ENCODE results near the gene OTOG. TPM values are rescaled to one million over a fixed set of nuclear protein-coding genes. Genes with fewer than 3 reads are reported as not detected.
A peak's percentile ranks its signal among the peaks of the same experiment; 100 is the strongest.

The OTOG gene
- total RNA-seq, 2 experiments from 2014 or later = not detected

GRCh38 chr11:17594686-17595192 is 47.7 kb downstream of the OTOG start:
- Mint-ChIP-seq H3K9me3 (no peaks in the 10 kb centered on the region), H3K36me3 (ENCODE audit: low read depth) (no peaks in the 10 kb centered on the region), H3K4me1 (no peaks in the 10 kb centered on the region), H3K27ac (no peak overlapping the region), H3K4me3 (no peak overlapping the region), H3K27me3 (no peaks in the 10 kb centered on the region)
- no peak for DNase-seq
- ChIA-PET CTCF (no interaction called here), POLR2A (no interaction called here)

- POLR2A ChIA-PET = no interaction called here
- CTCF ChIA-PET = no interaction called here
- H3K36me3 Mint-ChIP-seq (ENCODE audit: low read depth) = no peaks in the 10 kb centered on the region
These were observed 48.7 kb downstream of the OTOG start for GRCh38 chr11:17595526-17596309.

GRCh38 chr11:17596310-17596669 is 49.2 kb downstream of the OTOG start:
- H3K4me3 Mint-ChIP-seq = no peak overlapping the region
- ChIA-PET CTCF (interaction anchor here (1.1 kb wide), 1 partner anchor 134 kb away, joined by 3 read pairs; no protein-coding TSS in a partner anchor), POLR2A (no interaction called here)
- no peaks in the 10 kb centered on the region for H3K36me3 Mint-ChIP-seq (ENCODE audit: low read depth)
- no peaks in the 10 kb centered on the region for H3K27me3 Mint-ChIP-seq
- H3K9me3 Mint-ChIP-seq = no peaks in the 10 kb centered on the region
- no peak for DNase-seq
- no peaks in the 10 kb centered on the region for H3K4me1 Mint-ChIP-seq
- no peak overlapping the region for H3K27ac Mint-ChIP-seq

More at GRCh38 chr11:17595526-17596309, 48.7 kb downstream of the OTOG start:
- no peaks in the 10 kb centered on the region for H3K4me1 Mint-ChIP-seq
- H3K9me3 Mint-ChIP-seq = no peaks in the 10 kb centered on the region
- DNase-seq = no peak
- no peak overlapping the region for H3K27ac Mint-ChIP-seq
- no peak overlapping the region for H3K4me3 Mint-ChIP-seq
- no peaks in the 10 kb centered on the region for H3K27me3 Mint-ChIP-seq

GRCh38 chr11:17596711-17597110 is 49.7 kb downstream of the OTOG start:
- Mint-ChIP-seq H3K9me3 (no peaks in the 10 kb centered on the region), H3K36me3 (ENCODE audit: low read depth) (no peaks in the 10 kb centered on the region), H3K4me3 (no peak overlapping the region), H3K4me1 (no peaks in the 10 kb centered on the region), H3K27ac (no peak overlapping the region), H3K27me3 (no peaks in the 10 kb centered on the region)
- ChIA-PET CTCF (interaction anchor here (1.1 kb wide), 1 partner anchor 134 kb away, joined by 3 read pairs; no protein-coding TSS in a partner anchor), POLR2A (no interaction called here)
- no peak for DNase-seq

GRCh38 chr11:17597770-17598169 is 50.7 kb downstream of the OTOG start:
- ChIA-PET POLR2A (no interaction called here), CTCF (no interaction called here)
- Mint-ChIP-seq H3K27ac (no peak overlapping the region), H3K4me1 (no peaks in the 10 kb centered on the region), H3K27me3 (no peaks in the 10 kb centered on the region), H3K36me3 (ENCODE audit: low read depth) (no peaks in the 10 kb centered on the region), H3K9me3 (no peaks in the 10 kb centered on the region), H3K4me3 (no peak overlapping the region)
- DNase-seq = peak; percentile 1

- Mint-ChIP-seq H3K4me1 (no peaks in the 10 kb centered on the region), H3K27me3 (no peaks in the 10 kb centered on the region), H3K36me3 (ENCODE audit: low read depth) (no peaks in the 10 kb centered on the region), H3K9me3 (no peaks in the 10 kb centered on the region), H3K4me3 (no peak overlapping the region), H3K27ac (no peak overlapping the region)
- POLR2A ChIA-PET = no interaction called here
- CTCF ChIA-PET = interaction anchor here (1.1 to 1.6 kb wide), 3 partner anchors 52 to 380 kb away, joined by 3 to 5 read pairs (median 4); no protein-coding TSS in a partner anchor
- peak; percentile 72 for DNase-seq
These were observed 51.8 kb downstream of the OTOG start for GRCh38 chr11:17598700-17599459.

GRCh38 chr11:17599460-17599925 is 52.4 kb downstream of the OTOG start:
- ChIA-PET CTCF (interaction anchor here (1.1 to 1.6 kb wide), 3 partner anchors 52 to 379 kb away, joined by 3 to 5 read pairs (median 4); no protein-coding TSS in a partner anchor), POLR2A (no interaction called here)
- Mint-ChIP-seq H3K27me3 (no peaks in the 10 kb centered on the region), H3K36me3 (ENCODE audit: low read depth) (no peaks in the 10 kb centered on the region), H3K4me1 (no peaks in the 10 kb centered on the region), H3K27ac (no peak overlapping the region), H3K4me3 (no peak overlapping the region), H3K9me3 (no peaks in the 10 kb centered on the region)
- DNase-seq = peak; percentile 3

GRCh38 chr11:17600316-17601255 is 53.5 kb downstream of the OTOG start:
- ChIA-PET CTCF (interaction anchor here (1.0 to 1.6 kb wide), 2 partner anchors 24 to 51 kb away, joined by 3 read pairs; no protein-coding TSS in a partner anchor), POLR2A (no interaction called here)
- Mint-ChIP-seq H3K4me1 (no peaks in the 10 kb centered on the region), H3K36me3 (ENCODE audit: low read depth) (no peaks in the 10 kb centered on the region), H3K27ac (no peak overlapping the region), H3K9me3 (no peaks in the 10 kb centered on the region), H3K27me3 (no peaks in the 10 kb centered on the region), H3K4me3 (no peak overlapping the region)
- peak; percentile 3 for DNase-seq

- Mint-ChIP-seq H3K36me3 (ENCODE audit: low read depth) (no peaks in the 10 kb centered on the region), H3K27me3 (no peaks in the 10 kb centered on the region), H3K4me1 (no peaks in the 10 kb centered on the region), H3K4me3 (no peak overlapping the region), H3K9me3 (no peaks in the 10 kb centered on the region), H3K27ac (no peak overlapping the region)
- POLR2A ChIA-PET = no interaction called here
- CTCF ChIA-PET = interaction anchor here (1.0 kb wide), 1 partner anchor 25 kb away, joined by 3 read pairs; no protein-coding TSS in a partner anchor
- no peak for DNase-seq
These were observed 54.2 kb downstream of the OTOG start for GRCh38 chr11:17601256-17601671.

GRCh38 chr11:17601676-17602075 is 54.6 kb downstream of the OTOG start:
- Mint-ChIP-seq H3K27me3 (no peaks in the 10 kb centered on the region), H3K9me3 (no peaks in the 10 kb centered on the region), H3K36me3 (ENCODE audit: low read depth) (no peaks in the 10 kb centered on the region), H3K27ac (no peak overlapping the region), H3K4me1 (no peaks in the 10 kb centered on the region), H3K4me3 (no peak overlapping the region)
- DNase-seq = no peak
- POLR2A ChIA-PET = no interaction called here
- CTCF ChIA-PET = interaction anchor here (1.0 kb wide), 1 partner anchor 25 kb away, joined by 3 read pairs; no protein-coding TSS in a partner anchor

- ChIA-PET POLR2A (no interaction called here), CTCF (no interaction called here)
- H3K36me3 Mint-ChIP-seq (ENCODE audit: low read depth) = no peaks in the 10 kb centered on the region
- H3K27me3 Mint-ChIP-seq = no peaks in the 10 kb centered on the region
- H3K27ac Mint-ChIP-seq = no peak overlapping the region
- no peaks in the 10 kb centered on the region for H3K9me3 Mint-ChIP-seq
- no peak for DNase-seq
- no peak overlapping the region for H3K4me3 Mint-ChIP-seq
- no peaks in the 10 kb centered on the region for H3K4me1 Mint-ChIP-seq
These were observed 55.3 kb downstream of the OTOG start for GRCh38 chr11:17602105-17603001.

Data from activated CD4-positive, alpha-beta T cell treated with anti-CD3 and anti-CD28 coated beads, Interleukin-2, amount 10 ng/mL, durations not matched to agents 7 days and 5 days (primary cell).